ENCODE measurements around the gene TMEM41B.
A peak's percentile ranks its signal among the peaks of the same experiment; 100 is the strongest.
"Not testable (repeated sequence)": the region's sequence is repeated elsewhere in the genome, so short reads cannot be mapped to it uniquely, and the experiment has no call there.

The TMEM41B gene, protein sequence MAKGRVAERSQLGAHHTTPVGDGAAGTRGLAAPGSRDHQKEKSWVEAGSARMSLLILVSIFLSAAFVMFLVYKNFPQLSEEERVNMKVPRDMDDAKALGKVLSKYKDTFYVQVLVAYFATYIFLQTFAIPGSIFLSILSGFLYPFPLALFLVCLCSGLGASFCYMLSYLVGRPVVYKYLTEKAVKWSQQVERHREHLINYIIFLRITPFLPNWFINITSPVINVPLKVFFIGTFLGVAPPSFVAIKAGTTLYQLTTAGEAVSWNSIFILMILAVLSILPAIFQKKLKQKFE

GRCh38 chr11:9314291-9315077 lies at the start of gene TMEM41B:
TMEM41B (minus strand) TSS chr11:9314593; CDS start chr11:9314441, 152 bp downstream.
- DNase-seq, result peak; percentile 93

DNA sequence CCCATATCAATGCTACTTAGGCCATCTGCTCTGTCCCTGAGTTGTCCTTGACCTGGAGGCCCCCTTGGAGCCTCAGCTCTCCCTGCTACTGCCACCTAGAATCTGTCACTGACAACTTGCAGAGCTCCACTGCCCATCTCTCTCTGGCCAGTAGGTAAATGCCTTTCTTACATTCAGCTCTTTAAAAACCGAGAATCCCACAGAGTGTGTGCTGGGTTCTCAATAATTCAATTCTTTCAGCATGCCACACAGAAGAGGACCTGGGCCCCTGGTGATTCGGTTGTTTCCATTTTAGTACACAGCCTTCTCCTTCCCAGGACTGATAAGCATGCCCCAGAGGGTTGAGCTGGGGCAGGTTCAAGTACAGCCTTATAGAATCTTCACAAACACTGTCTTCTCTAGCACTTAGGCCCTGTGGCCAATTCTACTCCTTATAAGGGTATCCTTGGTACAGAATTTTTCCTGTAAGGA lies 48.0 kb upstream of the TMEM41B start:
- DNase-seq, result no peak

- DNase-seq, result not testable (repeated sequence)
These were observed 46.6 kb upstream of the TMEM41B start for GRCh38 chr11:9360862-9361622.

GRCh38 chr11:9357041-9357440 lies 42.6 kb upstream of the TMEM41B start:
- DNase-seq, result no peak

DNA sequence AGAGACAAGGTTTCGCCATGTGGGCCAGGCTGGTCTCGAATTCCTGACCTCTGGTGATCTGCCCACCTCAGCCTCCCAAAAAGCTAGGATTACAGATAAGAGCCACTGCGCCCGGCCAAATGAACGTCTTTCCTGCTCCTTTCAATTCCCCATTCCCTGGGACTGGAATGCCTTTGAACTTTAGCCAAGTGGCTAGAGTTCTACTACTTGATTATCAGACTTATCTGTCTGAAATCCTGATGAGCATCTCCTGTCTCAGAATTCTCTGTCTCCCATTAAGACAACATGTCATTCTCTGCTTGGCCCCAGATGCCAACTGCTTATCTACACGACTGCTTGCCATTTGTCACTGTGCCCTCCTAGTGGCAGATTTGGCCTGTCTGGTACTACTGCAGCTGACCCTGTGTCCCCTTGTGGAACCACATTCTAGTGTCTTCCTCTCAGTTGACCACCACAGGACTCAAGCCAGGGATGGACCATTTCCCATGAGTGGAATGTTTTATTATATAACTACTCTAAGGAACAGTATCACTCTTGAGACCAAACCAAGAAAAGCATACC lies 37.0 kb upstream of the TMEM41B start:
- DNase-seq, result no peak

GRCh38 chr11:9347779-9348178 lies 33.4 kb upstream of the TMEM41B start:
- DNase-seq, result not testable (repeated sequence)

GRCh38 chr11:9347100-9347499 lies 32.7 kb upstream of the TMEM41B start:
- DNase-seq, result no peak

DNA sequence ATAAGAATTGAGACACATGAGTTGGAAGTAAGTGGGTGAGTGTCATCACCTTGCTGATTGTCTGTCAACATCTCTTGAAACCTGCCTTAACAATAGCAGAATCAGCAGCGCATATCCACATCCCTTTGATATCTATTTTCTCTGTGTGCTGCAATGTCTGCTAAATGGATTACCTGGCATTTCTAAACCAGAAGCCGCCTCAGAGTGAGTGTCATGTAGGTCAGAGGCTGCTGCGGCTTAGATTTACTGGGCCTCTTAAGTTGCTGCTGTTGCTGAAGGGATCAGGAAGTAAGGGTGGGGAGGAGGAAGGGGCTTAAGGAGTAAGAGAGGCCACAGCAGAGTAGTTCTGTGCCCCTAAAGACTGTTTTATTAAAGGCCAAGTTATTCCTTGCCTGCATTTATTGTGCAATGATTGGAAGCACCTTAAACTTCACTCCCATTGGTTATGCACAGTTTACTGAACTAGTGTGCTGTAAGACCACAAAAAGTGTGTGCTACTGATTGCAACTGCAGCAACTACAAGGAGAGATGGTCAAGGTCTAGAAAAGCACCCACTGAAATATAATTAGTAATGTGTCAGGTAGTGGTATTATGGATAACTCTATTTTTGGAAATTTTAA lies 29.8 kb upstream of the TMEM41B start:
- DNase-seq, result no peak

DNA sequence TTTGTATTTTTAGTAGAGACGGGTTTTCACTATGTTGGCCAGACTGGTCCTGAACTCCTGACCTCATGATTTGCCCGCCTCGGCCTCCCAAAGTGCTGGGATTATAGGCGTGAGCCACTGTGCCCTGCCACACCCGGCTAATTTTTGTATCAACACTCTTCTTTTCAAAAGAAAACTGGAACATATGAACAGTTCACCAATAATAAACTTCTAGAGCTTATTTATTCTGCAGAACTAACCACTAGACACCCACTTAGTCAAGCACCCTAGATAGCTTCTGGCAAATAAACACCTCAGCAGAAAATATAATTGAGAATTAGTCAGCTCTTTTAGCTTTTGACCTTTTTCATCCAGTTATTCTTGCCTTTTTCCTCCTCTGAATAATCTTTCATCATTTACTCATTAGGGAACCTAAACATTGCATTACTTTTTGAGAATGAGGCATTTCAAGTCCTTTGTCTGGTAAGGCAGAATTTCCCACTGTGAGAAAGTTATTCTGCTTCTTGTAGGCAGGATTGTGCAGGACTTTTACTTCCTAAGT lies 27.3 kb upstream of the TMEM41B start:
- no peak for DNase-seq

- DNase-seq, result no peak
These were observed 18.3 kb upstream of the TMEM41B start for GRCh38 chr11:9332655-9333054.

DNA sequence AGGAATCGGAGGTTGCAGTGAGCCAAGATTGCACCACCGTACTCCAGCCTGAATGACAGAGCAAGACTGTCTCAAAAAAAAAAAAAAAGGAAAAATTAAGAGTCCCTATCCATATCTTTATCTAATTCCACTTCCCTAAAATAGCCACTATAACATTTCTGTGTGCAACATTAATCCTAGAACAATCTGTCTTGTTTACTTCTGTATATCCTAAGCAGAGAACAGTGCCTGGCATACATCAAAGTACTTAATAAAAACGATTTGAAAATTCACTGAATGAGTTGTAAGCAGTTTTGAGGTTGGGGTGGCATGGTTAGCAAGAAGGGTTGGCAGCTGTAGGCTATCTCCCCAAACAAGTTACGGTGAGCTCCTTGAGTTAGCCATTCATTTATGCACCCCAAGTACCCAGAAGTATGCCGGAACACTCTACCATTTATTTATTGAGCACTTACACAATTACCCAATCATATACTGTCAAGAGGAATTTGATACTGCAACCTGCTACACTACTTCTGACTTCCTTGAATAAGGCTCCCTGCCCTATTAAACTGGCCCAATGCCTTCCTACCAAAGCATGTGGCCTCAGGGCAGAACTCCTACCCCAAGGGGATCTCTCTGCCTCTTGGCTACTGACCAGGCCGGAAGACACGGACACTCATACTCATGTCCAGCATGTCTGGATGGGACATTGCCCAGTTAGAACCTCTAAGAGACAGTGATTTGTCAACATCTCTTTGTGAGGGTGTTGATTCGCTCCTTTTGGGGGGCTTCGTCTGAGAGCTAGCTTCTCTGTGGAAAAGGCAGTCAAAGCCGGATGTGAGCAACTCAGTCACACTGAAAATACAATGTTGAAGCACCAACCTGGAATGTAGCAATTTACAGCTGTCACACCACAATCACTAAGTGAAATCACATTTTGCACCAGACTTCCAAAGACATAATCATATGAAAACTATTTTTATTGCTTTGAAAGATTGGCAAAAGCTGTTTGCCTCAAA lies 16.3 kb upstream of the TMEM41B start:
- DNase-seq, result no peak

DNA sequence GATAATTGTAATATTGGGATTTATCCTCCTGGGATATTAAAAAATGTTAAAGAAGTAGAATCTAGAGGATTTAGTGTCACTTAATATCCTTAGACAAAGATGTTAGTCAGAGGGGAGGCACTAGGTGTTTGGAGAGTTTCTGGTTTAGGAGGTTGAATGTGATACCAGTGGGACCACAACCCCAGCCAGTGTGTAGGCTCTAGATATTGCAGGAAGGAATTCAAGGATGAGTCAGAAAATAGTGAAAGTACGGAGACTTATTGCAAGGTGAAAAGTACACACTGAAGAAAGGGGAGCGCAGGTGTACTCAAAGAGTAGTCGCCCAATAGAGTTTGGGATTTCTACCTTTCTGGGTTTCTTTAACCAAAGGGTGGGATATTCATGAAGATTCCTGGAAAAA lies 5.7 kb upstream of the TMEM41B start:
- DNase-seq, result no peak

- not testable (repeated sequence) for DNase-seq
These were observed 5.1 kb upstream of the TMEM41B start for GRCh38 chr11:9319377-9320001.

GRCh38 chr11:9318442-9319376 lies 4.3 kb upstream of the TMEM41B start:
- DNase-seq, result not testable (repeated sequence)

DNA sequence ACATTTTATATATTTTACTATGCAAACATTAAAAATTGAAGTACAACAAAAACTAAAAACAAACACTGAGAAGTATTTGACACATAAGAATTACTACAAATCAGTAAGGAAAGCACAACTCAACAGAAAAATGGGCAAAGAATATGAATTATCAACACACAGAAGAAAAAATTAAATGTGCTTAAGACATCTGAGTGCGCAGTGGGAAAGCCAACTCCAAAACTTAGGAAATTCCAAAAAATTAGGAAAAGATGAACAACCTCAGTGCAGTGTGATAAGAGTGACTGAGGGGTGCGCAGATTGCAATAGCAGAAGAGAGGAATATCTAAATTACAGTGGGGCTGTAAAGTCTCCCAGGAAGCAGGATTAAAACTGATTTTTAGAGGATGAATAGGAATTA lies 1.9 kb upstream of the TMEM41B start:
- DNase-seq, result no peak

DNA sequence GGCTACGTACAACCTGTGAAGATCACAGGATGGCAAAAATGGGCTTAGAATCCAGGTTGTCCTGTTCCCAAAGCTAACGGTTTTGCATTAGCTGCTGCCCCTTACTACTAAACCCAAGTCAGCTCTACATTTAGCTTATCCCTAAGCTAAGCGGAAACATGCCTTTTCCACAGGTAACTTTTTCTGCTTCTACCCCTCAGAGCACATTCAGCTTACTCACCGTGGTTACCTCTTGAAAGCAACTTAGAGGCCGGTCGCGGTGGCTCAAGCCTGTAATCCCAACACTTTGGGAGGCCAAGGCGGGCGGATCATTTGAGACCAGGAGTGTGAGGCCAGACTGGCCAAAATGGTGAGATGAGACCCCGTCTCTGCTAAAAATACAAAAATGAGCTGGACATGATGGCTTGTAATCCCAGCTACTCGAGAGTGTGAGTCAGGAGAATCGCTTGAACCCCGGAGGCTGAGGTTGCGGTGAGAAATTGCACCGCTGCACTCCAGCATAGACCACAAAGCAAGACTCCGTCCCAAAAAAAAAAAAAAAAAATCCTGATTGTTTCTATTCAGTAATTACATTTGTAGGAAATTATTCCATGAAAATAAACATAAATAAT lies 790 bp upstream of the TMEM41B start:
- DNase-seq, result no peak

DNA sequence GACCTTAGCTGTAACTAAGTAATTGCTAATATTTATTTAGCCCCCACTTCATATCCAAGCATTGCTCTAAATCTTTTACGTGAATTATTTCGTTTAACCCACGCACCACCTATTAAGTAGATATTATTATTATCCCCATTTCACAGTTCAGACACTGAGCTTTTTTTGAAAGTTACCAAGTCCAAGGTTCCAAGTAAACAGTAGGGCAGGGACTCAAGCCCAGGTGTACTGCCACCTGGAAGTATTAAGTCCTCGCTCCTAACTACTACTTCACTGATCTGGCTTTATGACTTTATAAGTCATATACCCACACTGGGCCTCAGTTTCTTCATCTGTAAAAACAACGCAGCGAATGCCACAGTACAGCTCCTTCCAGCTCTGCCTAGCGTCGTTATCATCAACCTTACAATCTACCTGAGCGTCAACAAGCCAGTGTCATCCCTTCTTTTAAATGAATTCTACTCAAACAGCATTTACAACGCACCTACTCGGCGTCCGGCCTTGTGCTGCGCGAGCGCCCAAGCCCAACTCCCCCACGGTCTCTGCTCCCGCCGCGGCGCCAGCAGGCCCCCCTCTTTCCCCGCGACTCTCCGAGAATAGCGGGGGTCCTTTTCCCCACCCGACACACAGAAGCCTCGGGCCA lies 624 bp downstream of the TMEM41B start:
- DNase-seq, result no peak

GRCh38 chr11:9310485-9311090 lies 3.8 kb downstream of the TMEM41B start:
- DNase-seq, result no peak

All from NCI-H1417 treated with DMSO at 0.1 percent for 48 hours (cell line).